GM21528 (cell line): Measurements from ENCODE around the gene CDC42EP2.
"Not testable (repeated sequence)": the region's sequence is repeated elsewhere in the genome, so short reads cannot be mapped to it uniquely, and the experiment has no call there.

Experiments used
- ATAC-seq: cut with Tn5 transposase; IDR thresholded peaks from one replicate; pipeline ENCODE4 v1.9.1; 2021; ENCODE audit warnings: mild to moderate bottlenecking, moderate library complexity; ENCODE audit not compliant: unreplicated experiment, low FRiP score

Gene CDC42EP2

DNA sequence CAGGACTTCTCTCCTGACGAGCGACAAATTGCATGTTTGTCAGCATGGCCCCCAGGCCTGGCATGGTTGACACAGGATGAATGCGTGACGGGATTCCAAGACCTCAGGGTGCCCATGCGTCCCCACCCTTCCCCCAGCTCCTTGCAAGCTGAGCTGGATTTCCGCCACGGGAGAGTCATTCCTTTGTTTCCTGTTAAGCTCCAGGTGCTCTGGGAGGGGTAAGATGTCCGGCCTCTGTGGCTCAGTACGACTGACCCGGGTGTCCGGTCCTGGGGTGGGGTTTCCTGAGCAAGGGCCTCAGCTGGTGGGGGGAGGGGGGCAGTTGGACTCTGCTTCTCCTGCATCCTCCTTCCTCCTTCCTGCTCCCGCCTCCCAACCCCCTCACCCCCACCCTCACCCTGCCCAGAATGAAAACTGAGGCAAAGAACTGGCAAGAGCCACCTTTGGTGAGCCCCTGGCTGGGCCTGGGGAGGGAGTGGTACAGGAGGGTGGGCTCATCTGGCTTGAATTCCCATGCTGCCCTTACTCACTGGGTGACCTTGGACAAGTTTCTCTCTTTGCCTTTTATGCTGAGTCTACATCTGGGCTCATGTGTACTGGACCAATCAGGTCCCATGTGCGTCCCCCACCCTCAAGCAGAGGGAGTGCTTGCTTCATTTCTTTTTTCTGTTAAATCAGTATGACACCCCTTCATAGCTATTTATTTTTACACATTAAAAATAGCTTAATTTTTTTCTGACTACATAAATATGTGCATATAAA, 2.5 kb downstream of the CDC42EP2 start:
- no peak for ATAC-seq

DNA sequence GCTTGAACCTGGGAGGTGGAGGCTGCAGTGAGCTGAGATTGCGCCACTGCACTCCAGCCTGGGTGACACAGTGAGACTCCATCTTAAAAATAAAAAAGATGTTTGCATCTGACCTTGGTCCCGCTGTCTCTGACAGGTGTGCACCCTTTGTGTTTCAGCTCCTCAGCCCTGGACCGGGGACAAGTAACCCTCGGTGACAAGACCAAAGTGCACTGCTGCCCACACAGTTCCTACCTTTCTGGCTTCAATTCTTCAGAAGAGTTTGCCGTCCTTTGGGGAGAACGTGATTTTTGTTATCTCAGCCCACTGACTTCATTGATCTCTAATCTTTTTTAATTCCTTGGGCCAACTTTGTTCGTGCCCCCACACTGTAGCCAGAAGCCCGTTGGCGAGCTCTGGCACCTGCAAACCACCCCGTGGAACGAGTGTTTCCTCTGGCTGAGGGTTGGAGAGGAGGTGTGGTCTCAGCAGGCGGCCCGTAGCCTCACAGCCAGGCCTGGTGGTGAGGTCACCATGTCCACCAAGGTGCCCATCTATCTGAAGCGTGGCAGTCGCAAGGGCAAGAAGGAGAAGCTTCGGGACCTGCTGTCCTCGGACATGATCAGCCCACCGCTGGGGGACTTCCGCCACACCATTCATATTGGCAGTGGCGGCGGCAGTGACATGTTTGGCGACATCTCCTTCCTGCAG, 5.9 kb downstream of the CDC42EP2 start:
- no peak for ATAC-seq

DNA sequence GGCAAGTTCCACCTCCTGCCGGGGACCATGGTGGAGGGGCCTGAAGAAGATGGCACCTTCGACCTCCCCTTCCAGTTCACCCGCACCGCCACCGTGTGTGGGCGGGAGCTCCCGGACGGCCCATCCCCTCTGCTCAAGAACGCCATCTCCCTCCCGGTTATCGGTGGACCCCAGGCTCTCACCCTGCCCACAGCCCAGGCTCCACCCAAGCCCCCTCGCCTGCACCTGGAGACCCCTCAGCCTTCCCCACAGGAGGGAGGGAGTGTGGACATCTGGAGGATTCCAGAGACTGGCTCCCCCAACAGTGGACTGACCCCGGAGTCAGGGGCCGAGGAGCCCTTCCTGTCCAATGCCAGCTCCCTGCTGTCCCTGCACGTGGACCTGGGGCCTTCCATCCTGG, 6.4 kb downstream of the CDC42EP2 start:
- ATAC-seq = no peak

DNA sequence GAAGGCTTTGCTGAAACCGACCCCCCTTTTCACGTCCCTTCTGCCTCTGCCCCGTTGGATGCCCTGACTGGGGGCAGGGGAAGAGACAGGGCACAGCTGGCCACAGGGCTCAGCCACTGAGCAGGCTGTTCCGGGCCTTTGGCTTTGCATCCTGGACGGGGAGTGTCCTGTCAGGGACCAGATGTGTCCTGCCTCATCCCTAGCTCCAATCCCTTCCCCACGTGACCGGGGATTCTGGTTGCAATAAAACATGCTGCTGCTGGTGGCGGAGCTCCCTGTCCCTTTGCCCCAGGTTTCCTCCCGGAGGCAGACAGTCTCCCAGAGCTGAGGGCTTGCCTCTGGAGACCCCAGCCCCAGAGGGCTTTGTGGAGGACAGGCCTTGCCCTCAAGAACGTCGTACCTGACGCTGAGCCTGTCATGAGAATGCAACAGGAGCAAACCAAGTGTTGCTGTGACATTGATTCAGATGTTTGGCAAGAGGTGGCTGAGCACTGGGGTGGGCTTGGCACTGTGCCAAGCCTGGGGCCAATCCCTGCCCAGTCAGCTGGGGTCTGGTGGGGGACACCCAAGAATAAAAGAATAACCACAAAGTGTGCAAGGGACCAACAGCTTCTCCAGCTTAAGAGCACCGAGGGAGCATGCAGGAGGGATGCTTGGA, 7.3 kb downstream of the CDC42EP2 start:
- ATAC-seq = no peak

DNA sequence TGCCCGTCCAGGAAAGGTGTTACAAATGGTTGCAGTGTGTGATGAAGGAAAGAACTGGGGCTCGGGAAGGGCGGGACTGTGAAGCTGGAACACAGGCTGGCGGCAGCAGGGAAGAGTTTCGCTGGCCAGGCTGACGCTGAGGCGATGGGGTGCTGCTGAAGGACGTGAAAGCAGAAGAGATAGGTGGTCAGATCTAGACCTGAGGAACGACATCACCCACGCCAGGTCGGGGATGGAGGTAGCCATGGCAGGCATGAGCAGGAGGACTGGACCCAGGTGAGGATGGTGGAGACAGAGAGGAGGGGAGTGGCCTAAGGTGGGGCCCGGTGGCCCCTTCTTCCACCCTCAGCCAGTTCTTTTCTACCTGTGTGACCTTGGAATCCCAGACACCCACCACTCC, 9.1 kb downstream of the CDC42EP2 start:
- no peak for ATAC-seq

DNA sequence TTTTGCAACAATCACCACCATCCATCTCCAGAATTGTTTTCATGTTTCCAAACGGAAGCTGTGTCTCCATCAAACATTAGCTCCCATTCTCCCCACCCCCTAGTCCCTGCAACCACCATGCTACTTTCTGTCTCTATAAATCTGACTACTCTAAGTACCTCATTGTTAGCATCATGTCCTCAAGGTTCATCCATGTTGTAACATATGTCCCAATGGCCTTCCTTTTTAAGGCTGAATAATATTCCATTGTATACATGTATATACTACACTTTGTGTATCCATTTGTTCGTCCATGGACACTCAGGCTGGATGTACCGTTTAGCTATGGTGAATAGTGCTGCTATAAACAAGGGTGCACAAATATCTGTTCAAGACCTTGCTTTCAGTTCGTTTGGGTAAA, 10.8 kb downstream of the CDC42EP2 start:
- no peak for ATAC-seq

DNA sequence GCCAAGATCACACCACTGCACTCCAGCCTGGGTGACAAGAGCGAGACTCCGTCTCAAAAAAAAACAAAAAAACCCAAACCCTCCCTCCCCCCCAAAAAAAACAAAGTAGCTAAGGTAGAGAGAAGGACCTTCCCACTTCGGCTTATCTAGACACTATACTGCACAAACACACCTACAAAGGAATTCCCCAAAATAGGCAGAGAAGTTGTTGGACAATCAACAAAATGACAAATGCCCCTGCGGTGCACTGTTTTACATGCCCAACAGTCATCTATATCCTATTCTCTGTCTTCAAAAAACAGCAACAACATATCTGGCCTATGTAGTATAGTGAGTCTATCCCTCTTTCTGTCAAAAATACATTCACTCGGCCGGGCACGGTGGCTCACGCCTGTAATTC, 12.4 kb downstream of the CDC42EP2 start:
- no peak for ATAC-seq

DNA sequence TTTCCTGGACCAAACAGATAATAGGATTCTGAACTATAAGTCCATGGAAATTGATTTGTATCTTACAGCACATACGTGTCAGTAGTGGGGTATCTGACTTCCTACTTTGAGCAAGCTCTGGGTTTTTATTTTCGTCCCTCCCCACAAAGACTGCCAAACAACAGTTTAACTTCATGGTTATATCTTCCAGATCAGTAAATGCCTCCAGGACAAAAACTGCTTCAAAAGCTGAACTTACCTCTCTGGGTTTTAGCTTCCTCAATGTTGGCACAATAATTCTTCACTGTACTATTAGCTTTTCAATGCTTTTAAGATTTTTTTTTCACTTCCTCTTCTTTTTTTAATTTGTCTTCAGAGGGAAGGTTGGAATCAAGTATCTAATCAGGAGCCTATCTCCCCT, 14.8 kb downstream of the CDC42EP2 start:
- ATAC-seq = no peak

DNA sequence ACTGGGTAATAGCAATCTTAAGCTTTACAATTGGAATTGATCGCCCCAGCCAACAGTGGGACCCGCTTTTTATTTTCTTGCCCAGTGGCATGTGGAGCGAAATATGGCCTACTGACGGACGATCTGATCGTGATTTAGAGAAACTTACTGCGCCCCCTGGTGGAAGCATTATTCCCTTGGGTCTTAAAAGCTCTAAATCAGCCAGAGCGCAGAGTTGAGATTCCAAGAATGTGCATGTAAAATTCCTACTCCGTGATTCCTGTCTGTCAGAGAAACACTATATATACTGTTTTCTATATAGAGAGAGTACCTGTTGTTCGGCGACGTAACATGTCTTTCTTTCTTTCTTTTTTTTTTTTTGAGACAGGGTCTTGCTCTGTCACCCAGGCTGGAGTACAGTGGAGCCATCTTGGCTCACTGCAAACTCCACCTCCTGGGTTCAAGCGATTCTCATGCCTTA, 15.3 kb downstream of the CDC42EP2 start:
- ATAC-seq = no peak

DNA sequence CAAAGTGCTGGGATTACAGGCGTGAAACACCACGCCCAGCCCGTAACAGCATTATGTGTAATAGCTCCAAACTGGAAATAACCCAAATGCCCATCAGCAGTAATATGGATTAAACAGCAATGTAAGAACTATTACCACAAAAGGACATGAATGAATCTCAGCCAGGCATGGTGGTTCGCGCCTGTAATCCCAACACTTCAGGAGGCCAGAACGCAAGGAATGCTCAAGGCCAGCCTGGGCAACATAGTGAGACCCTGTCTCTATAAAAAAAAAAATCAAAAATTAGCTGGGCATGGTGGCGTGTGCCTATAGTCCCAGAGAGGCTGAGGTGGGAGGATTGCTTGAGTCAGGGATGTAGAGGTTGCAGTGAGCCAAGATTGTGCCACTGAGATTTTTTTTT, 15.9 kb downstream of the CDC42EP2 start:
- no peak for ATAC-seq

DNA sequence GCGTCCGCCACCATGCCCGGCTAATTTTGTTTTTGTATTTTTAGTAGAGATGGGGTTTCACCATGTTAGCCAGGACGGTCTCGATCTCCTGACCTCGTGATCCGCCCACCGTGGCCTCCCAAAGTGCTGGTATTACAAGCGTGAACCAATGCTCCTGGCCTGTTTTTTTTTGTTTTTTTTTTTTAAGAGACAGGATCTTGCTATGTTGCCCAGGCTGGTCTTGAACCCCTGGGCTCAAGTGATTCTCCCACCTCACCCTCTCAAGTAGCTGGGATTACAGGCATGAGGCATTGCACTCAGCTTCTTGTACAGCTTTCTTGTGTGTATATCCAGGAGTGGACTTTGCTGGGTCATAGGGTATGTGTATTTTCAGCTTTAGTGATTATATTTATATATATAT, 17.9 kb downstream of the CDC42EP2 start:
- ATAC-seq = not testable (repeated sequence)

DNA sequence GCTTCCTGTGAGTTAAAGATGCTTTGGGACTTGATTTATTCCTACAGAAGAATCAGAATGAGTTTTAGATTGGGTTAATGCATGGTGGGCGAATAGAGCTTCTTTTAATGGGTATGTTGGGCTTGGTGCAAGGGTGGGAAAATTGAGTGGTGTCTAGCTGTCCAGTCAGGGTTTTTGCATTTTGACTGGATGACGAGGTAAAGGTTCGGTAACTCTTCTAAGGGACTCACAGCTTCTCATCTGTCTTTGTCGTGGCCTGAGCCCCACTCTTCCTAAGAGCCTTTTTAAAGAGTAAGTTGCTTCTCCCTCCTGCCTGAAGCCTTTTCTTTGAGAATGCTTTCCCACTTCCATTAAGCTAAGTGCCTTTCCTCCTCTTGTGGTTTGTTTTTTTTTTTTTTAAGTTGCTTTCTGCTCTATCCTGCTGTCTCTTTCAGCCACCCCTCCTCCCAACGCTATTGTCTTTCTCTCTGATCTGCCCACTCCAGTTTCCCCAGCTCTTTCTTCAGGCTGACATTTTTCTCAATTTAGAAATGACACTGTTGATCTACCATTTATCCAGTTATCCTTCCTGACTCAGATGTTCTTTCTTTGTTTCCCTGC, 20.1 kb downstream of the CDC42EP2 start:
- no peak for ATAC-seq

DNA sequence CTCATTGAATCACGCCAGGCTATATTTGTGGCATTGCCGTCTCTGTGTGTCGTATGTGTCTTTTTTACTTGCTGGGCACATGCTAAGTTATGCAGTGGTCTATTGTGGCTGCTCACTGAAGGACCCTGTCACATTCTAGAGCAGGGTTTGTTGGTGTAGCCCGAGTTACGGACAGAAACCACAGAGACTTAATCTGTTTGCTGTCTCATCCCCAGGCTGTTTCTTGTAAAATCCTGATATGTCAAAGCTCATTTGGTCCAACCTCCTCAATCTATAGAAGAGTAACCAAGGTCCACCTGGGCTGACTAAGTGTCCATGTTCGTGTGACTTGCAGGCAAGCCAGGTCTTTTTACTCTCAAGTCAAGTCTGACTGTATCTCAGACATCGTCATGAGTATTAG, 24.0 kb downstream of the CDC42EP2 start:
- no peak for ATAC-seq

DNA sequence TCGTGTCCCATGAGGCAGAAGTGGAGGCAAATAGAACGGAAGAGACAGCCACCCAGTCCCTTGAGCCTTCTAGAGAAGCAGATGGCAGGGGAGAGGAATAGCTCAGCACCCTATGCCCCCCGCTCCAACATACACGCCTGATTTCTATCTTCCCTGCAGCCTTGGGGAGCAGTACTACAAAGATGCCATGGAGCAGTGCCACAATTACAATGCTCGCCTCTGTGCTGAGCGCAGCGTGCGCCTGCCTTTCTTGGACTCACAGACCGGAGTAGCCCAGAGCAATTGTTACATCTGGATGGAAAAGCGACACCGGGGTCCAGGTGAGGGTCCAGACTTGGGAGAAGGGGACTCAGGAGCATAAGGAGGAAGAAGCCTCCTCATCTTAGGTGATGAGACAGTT, 25.6 kb downstream of the CDC42EP2 start:
- ATAC-seq = no peak

DNA sequence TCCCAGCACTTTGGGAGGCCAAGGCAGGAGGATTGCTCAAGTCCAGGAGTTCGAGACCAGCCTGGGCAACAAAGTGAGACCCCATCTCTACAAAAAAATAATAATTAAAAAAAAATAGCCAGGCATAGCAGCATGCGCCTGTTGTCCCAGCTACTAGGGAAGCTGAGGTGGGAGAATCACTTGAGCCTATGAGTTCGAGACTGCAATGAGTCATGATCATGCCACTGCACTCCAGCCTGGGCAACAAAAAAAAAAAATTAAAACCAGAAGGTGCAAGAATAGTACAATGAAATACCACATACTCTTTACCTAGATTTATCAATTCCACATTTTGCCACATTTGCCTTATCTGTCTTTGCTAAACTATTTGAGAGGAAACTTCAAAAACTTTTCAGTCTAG, 27.2 kb downstream of the CDC42EP2 start:
- no peak for ATAC-seq

DNA sequence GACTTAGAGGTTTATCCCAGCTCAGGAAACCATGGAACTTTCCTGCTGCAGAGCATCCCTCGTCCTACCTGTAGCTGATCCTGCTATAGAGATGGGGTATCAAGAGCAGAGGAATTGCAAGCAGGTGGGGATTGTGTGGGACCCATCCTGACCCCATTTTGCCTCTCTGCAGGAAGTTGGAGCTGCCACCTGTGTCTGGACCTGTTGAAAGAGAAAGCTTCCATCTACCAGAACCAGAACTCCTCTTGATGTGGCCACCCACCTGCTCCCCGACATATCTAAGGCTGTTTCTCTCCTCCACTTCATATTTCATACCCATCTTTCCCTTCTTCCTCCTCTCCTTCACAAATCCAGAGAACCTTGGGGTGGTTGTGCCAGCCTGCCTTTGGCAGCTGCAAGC, 36.8 kb downstream of the CDC42EP2 start:
- ATAC-seq = no peak

DNA sequence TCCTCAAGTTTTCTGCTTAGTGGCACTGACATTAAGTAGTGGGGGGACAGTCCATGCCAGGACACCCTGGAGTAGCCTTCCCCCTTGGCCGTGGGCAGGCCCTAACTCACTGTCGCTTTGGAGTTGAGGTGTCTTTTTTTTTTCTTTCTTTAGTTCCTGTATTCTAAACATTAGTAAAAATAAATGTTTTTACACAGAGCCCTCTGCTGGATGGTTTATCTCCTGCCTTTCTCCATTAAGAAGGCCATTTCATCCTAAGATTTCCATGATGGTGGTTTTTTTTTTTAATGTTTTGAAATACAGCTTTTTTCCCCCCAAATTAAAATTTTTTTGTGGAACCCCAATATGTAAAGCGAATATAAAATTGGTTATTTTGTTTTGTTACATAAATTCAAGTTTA, 38.1 kb downstream of the CDC42EP2 start:
- no peak for ATAC-seq

DNA sequence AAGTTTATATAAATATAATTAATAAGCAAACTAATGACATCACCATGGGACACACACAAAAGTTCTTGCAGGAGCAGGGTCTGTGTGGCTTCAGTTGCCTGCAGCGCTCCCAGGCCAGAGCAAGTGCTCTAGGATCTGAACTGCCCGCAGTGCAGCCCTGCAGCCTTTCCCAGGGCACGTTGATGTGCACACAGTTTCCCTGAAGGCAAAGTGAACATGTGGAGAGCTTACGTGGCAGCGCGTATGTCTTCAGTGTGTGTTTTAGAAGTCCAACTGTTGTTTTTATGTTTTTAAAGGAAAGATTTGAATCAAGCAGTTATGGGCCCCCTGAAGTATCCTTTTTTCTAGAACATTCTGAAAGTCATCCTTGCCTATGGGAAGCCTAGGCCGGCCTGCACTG, 38.7 kb downstream of the CDC42EP2 start:
- ATAC-seq = no peak

DNA sequence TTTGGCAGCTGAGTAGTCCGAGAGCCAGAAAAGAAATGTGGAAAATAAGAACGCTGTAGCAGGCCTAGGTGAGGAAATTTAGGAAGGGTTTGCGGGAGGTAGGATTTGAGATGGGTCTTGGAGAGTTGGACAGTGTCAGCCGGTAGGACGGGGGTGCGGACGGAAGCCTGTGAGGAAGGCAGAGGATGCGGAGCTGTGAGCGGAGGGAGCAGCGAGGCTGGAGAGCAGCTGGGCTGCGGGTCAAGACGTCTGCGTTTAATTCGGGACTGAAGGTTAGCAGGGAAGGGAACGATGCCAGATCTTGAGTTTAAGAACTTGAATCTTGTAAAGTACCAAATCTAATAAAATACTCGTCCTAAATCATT, 39.2 kb downstream of the CDC42EP2 start:
- ATAC-seq = no peak

DNA sequence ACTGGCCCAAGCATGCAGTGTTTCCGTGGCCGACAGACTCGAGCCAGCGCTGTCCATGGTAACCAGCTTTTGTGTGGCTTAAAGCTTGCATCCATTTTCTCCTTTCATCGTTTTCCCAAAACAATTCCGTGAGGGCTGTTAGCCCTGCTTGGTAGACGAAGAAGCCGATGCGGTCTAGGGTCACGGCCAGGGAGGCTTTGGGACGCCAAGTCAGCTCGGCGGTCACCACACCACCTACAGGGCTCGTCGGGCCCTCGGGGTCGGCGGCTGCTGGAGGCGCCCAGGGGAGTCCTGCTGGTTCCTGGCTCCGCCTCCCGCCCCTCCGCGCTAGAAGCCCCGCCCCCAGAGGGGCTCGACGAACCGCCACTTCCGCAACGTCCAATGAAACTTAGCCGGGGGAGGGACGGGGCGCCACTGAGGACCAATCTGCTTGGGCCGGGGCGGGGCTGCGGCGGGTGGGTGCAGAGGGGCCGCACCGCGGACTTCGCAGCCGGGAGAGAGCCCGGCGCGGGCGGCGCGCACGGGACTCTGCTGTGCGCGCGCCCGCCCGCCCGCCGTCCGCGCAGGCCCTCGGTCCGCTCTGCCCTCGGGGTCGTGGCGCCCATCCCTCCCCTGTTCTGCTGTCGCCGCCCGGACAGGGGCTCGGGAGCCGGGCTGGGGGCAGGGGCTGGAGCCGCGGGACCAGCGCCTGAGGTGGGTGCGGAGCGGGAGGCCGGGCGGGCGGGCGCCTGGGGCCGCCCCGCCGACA, 39.8 kb downstream of the CDC42EP2 start, which contains the start of gene TIGD3:
Gene TIGD3, plus strand, starts transcription at position 487 of the 748 bp plus-strand sequence. CDS start 1,058 bp downstream, outside the sequence.
- ATAC-seq = peak; percentile 62
